ENCODE measurements around the gene PRSS27. TPM values are rescaled to one million over a fixed set of nuclear protein-coding genes. Genes with fewer than 3 reads are reported as not detected.

PRSS27 gene
- total and polyA plus RNA-seq, 2 donors (not counting 3 experiments of a cell fraction or from before 2014, with no cell fraction given) = 0.33 to 0.53 TPM

DNA sequence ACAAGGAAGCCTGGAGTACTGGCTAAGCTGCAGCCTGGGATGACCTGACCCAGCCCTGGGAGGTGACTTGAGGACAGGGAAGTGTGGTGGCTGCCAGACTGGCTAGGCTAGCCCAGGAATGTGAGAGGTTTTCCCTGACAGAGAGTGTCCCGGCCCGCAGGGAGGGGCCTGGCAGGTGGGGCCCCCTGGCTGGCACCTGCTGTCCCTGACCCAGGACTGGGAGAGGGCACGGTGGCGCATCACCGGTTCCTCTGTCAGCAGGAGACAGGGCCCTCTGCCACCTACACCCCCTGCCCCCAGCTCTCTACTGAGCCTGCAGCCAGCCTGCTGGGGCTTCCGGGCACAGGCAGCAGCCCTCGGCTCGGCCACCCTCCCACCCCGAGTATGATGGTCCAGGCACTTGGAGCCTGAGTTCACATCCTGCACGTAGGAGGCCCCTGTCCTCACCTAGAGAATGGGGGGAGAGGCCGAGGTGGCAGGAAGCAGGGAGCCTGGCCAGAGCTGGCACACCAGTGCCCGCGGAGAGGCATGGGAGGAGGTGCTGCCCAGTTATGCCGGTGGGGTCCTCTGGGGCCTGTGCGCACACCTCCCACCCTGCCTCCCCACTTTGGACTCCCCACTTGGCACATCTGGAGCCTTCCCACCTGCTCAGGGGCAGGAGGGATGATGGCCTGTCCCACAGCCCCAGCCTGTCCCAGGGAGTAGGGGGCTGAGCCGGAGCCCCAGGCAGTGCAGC lies 528 bp downstream of the PRSS27 start:
- H3K4me3 ChIP-seq (replicated peaks in 1 of 3; ENCODE audit: insufficient read depth in 1 of 3, low read depth in 1 of 3, low read length in 3 of 3) = no peak overlapping the region
- ChIA-PET POLR2A (no interaction called here), CTCF (no interaction called here)
- H3K27ac ChIP-seq (ENCODE audit: insufficient read depth, low read depth, low read length) = no peak overlapping the region
- dilution Hi-C loops (cut with MboI; ENCODE audit: extremely low pct_ligation_motif_present, low sequenced_read_pairs) (no loop called here), intact Hi-C loops (cut with micrococcal nuclease) (loop anchor here (2.0 kb wide), 1 partner anchor 149 kb away; no protein-coding TSS in a partner anchor)
- BruUV-seq (replicated peaks) = no TSS peak
- no peaks in the 10 kb centered on the region for H3K9me1 ChIP-seq (replicated peaks; ENCODE audit: control insufficient read depth, extremely low read depth, insufficient read depth, low read length)
- H2AFZ ChIP-seq (ENCODE audit: low read depth, low read length) = no peak overlapping the region
- no peaks in the 10 kb centered on the region for H4K20me1 ChIP-seq (replicated peaks; ENCODE audit: control insufficient read depth, extremely low read depth, insufficient read depth, low read length)
- DNase-seq (ENCODE audit: low read depth, low spot score) = no peak
- peaks cover 4% of the 10 kb centered on the region for H3K4me1 ChIP-seq (ENCODE audit: control insufficient read depth, extremely low read depth, insufficient read depth, low read length)
- no peaks in the 10 kb centered on the region for H3K36me3 ChIP-seq (ENCODE audit: control insufficient read depth in 2 of 2, extremely low read depth in 1 of 2, insufficient read depth in 2 of 2, low read length in 2 of 2)
- no peaks in the 10 kb centered on the region for H3K79me2 ChIP-seq (ENCODE audit: control insufficient read depth, insufficient read depth, low read length)
- H3K9me3 ChIP-seq (replicated peaks; ENCODE audit: control insufficient read depth, insufficient read depth, low read length) = no peaks in the 10 kb centered on the region
- peaks cover 0 to 4% of the 10 kb centered on the region in 2 experiments for H3K27me3 ChIP-seq (ENCODE audit: control insufficient read depth in 2 of 2, insufficient read depth in 2 of 2, low read length in 2 of 2)
- no peak overlapping the region for H3K4me2 ChIP-seq (ENCODE audit: insufficient read depth, low read length)
- no peak for FAIRE-seq
- TF ChIP-seq POLR2A (IDR thresholded peaks at IDR 0.05; ENCODE audit: low read depth, low read length) = no peak
- no peak for TF ChIP-seq MYC (IDR thresholded peaks at IDR 0.05; ENCODE audit: low read depth, low read length)
- TF ChIP-seq POLR2AphosphoS5 (IDR thresholded peaks at IDR 0.05; ENCODE audit: insufficient read depth, low read depth, low read length) = no peak
- TF ChIP-seq GATA2 (IDR thresholded peaks at IDR 0.05; ENCODE audit: insufficient read depth, insufficient read length, low read depth, low read length) = no peak
- TF ChIP-seq, protein P1, sequence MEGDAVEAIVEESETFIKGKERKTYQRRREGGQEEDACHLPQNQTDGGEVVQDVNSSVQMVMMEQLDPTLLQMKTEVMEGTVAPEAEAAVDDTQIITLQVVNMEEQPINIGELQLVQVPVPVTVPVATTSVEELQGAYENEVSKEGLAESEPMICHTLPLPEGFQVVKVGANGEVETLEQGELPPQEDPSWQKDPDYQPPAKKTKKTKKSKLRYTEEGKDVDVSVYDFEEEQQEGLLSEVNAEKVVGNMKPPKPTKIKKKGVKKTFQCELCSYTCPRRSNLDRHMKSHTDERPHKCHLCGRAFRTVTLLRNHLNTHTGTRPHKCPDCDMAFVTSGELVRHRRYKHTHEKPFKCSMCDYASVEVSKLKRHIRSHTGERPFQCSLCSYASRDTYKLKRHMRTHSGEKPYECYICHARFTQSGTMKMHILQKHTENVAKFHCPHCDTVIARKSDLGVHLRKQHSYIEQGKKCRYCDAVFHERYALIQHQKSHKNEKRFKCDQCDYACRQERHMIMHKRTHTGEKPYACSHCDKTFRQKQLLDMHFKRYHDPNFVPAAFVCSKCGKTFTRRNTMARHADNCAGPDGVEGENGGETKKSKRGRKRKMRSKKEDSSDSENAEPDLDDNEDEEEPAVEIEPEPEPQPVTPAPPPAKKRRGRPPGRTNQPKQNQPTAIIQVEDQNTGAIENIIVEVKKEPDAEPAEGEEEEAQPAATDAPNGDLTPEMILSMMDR (IDR thresholded peaks at IDR 0.05; ENCODE audit: extremely low read depth in 1 of 2, insufficient read depth in 1 of 2, low read depth in 1 of 2, low read length in 2 of 2) = no peak
- no peak for TF ChIP-seq EZH2 (IDR thresholded peaks at IDR 0.05; ENCODE audit: borderline replicate concordance, low read depth, low read length, severe bottlenecking)
- TF ChIP-seq, protein P2, sequence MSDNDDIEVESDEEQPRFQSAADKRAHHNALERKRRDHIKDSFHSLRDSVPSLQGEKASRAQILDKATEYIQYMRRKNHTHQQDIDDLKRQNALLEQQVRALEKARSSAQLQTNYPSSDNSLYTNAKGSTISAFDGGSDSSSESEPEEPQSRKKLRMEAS (IDR thresholded peaks at IDR 0.05; ENCODE audit: insufficient read depth, insufficient read length) = no peak
- no peak for TF ChIP-seq JUN (IDR thresholded peaks at IDR 0.05; ENCODE audit: borderline replicate concordance, insufficient read depth, insufficient read length, low read depth)
- no peak for TF ChIP-seq FOS (IDR thresholded peaks at IDR 0.05; ENCODE audit: borderline replicate concordance, insufficient read depth, low read length)
- H3K9ac ChIP-seq (replicated peaks; ENCODE audit: extremely low read depth, insufficient read depth, low read length) = no peak overlapping the region

Data from endothelial cell of umbilical vein (primary cell).